WTC11 (cell line): Measurements from ENCODE around the gene PDCD1LG2.
"Not testable (repeated sequence)": the region's sequence is repeated elsewhere in the genome, so short reads cannot be mapped to it uniquely, and the experiment has no call there.

Experiments used
- ATF2 ChIP-seq: sonication (generic); formaldehyde crosslinking; IDR thresholded peaks from 2 replicates; pipeline ENCODE4 v1.8.1; 2022; ENCODE audit warnings: low read depth, missing genetic modification reagents, borderline replicate concordance
- CTCF ChIP-seq: fragments of 200-600 bp; IDR thresholded peaks from 2 replicates; pipeline ENCODE4 v1.8.0; 2022; ENCODE audit warnings: antibody characterized with exemption
- FOXJ3 ChIP-seq: sonication (generic); formaldehyde crosslinking; IDR thresholded peaks from 2 replicates; pipeline ENCODE4 v1.9.0; 2021; ENCODE audit warnings: missing genetic modification reagents, mild to moderate bottlenecking, borderline replicate concordance
- KAT7 ChIP-seq: sonication (generic); formaldehyde crosslinking; IDR thresholded peaks from 2 replicates; pipeline ENCODE4 v1.8.1; 2023; ENCODE audit warnings: missing genetic modification reagents, mild to moderate bottlenecking, borderline replicate concordance
- ZNF396 ChIP-seq: fragments of 250-450 bp; sonication (Bioruptor Pico); IDR thresholded peaks from 2 replicates; pipeline ENCODE4 v1.8.0; 2021; ENCODE audit warnings: mild to moderate bottlenecking, moderate library complexity, borderline replicate concordance
- TF ChIP-seq, protein P1 (sequence below): sonication (generic); formaldehyde crosslinking; IDR thresholded peaks from 2 replicates; pipeline ENCODE4 v1.8.1; 2022; ENCODE audit warnings: low read depth, mild to moderate bottlenecking, moderate library complexity, missing genetic modification reagents, borderline replicate concordance

DNA sequence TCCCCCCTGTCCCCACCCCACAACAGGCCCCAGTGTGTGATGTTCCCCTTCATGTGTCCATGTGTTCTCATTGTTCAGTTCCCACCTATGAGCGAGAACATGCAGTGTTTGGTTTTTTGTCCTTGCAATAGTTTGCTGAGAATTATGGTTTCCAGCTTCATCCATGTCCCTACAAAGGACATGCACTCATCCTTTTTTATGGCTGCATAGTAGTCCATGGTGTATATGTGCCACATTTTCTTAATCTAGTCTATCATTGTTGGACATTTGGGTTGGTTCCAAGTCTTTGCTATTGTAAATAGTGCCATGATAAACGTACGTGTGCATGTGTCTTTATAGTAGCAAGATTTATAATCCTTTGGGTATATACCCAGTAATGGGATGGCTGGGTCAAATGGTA lies 15.6 kb upstream of the PDCD1LG2 start:
- TF ChIP-seq KAT7 (CRISPR knock-in tag); CTCF; FOXJ3 (CRISPR knock-in tag); ATF2; ZNF396 (CRISPR knock-in tag): not testable (repeated sequence)
- TF ChIP-seq, protein P1, sequence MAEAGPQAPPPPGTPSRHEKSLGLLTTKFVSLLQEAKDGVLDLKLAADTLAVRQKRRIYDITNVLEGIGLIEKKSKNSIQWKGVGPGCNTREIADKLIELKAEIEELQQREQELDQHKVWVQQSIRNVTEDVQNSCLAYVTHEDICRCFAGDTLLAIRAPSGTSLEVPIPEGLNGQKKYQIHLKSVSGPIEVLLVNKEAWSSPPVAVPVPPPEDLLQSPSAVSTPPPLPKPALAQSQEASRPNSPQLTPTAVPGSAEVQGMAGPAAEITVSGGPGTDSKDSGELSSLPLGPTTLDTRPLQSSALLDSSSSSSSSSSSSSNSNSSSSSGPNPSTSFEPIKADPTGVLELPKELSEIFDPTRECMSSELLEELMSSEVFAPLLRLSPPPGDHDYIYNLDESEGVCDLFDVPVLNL (CRISPR knock-in tag), result not testable (repeated sequence)
